IMR-90 (cell line): ENCODE data around the gene SLC27A1. TPM values are rescaled to one million over a fixed set of nuclear protein-coding genes. Genes with fewer than 3 reads are reported as not detected.

Experiments
- ATAC-seq: fragments of 200-7000 bp; cut with Tn5 transposase; 2 replicates; pipeline ENCODE4 v1.9.1; 2020; ENCODE audit warnings: low read depth, mild to moderate bottlenecking, moderate library complexity
- BruUV-seq: library from RNA; stranded (reverse); fragments of 400-500 nt; replicated peaks from 2 replicates; lab custom pipeline; 2021; lab: Mats Ljungman, UMichigan
- CTCF ChIA-PET: fragments of 300-600 bp; formaldehyde crosslinking; extraction: SDS; loops from one replicate; lab custom pipeline; 2021; ENCODE audit warnings: antibody characterized with exemption; lab: Yijun Ruan, JAX
- POLR2A ChIA-PET: fragments of 300-600 bp; sonication (Branson Sonifier 250); formaldehyde crosslinking; loops from one replicate; lab custom pipeline; 2022; ENCODE audit warnings: antibody characterized with exemption; ENCODE audit not compliant: unreplicated experiment; lab: Charles Lee
- DNase-seq: peaks from one replicate; pipeline ENCODE4 v3.0.0; 2013
- H2AFZ ChIP-seq: replicated peaks from 2 replicates; pipeline ENCODE3; 2013; ENCODE audit warnings: low read length, mild to moderate bottlenecking; ENCODE audit not compliant: poor library complexity
- H2AK5ac ChIP-seq: 2 replicates; pipeline ENCODE4 v1.6.1; 2013; ENCODE audit warnings: low read depth, low read length, inconsistent platforms
- H2AK9ac ChIP-seq: replicated peaks from 2 replicates; pipeline ENCODE3; 2013; ENCODE audit warnings: mild to moderate bottlenecking, low read depth, low read length, moderate library complexity; ENCODE audit not compliant: poor library complexity
- H2BK120ac ChIP-seq: 2 replicates; pipeline ENCODE4 v1.6.1; 2013; ENCODE audit warnings: low read depth, low read length, inconsistent platforms
- H2BK15ac ChIP-seq: 3 replicates; pipeline ENCODE4 v1.6.1; 2013; ENCODE audit warnings: low read depth, low read length, inconsistent platforms
- H2BK20ac ChIP-seq: 2 replicates; pipeline ENCODE4 v1.6.1; 2013; ENCODE audit warnings: low read depth, mild to moderate bottlenecking, inconsistent platforms, low read length, moderate library complexity
- H2BK5ac ChIP-seq: 2 replicates; pipeline ENCODE4 v1.6.1; 2013; ENCODE audit warnings: mild to moderate bottlenecking, low read depth, low read length, inconsistent platforms; ENCODE audit not compliant: poor library complexity, severe bottlenecking
- H3K14ac ChIP-seq: replicated peaks from 2 replicates; pipeline ENCODE4 v1.6.1; 2013; ENCODE audit warnings: low read depth, low read length, inconsistent platforms
- H3K18ac ChIP-seq: 2 replicates; pipeline ENCODE4 v1.6.1; 2013; ENCODE audit warnings: low read depth, low read length, control low read depth
- H3K23ac ChIP-seq: 2 replicates; pipeline ENCODE4 v1.6.1; 2013; ENCODE audit warnings: low read depth, low read length, inconsistent platforms
- H3K27ac ChIP-seq: 2 replicates; pipeline ENCODE4 v1.5.1; 2013; ENCODE audit warnings: mild to moderate bottlenecking, control low read depth, low read length; ENCODE audit not compliant: insufficient read depth
- H3K27me3 ChIP-seq: 2 replicates; pipeline ENCODE4 v1.6.1; 2013; ENCODE audit warnings: low read length; ENCODE audit not compliant: control insufficient read depth, insufficient read depth
- H3K36me3 ChIP-seq: 2 replicates; pipeline ENCODE4 v1.6.1; 2013; ENCODE audit warnings: low read length, mixed read lengths; ENCODE audit not compliant: control insufficient read depth, insufficient read depth
- H3K4ac ChIP-seq: 2 replicates; pipeline ENCODE4 v1.6.1; 2013; ENCODE audit warnings: low read depth, low read length, inconsistent platforms
- H3K4me1 ChIP-seq: 2 replicates; pipeline ENCODE4 v1.6.1; 2013; ENCODE audit warnings: low read length, mixed read lengths; ENCODE audit not compliant: control insufficient read depth, insufficient read depth
- H3K4me2 ChIP-seq: 2 replicates; pipeline ENCODE4 v1.6.1; 2013; ENCODE audit warnings: low read depth, mild to moderate bottlenecking, control low read depth, low read length, moderate library complexity
- H3K4me3 ChIP-seq: 2 replicates; pipeline ENCODE4 v1.5.1; 2013; ENCODE audit warnings: low read depth, mild to moderate bottlenecking, control low read depth, low read length, moderate library complexity; ENCODE audit not compliant: insufficient read depth
- H3K56ac ChIP-seq: 2 replicates; pipeline ENCODE4 v1.6.1; 2013; ENCODE audit warnings: low read length, inconsistent platforms; ENCODE audit not compliant: insufficient read depth; ENCODE audit errors: extremely low read depth
- H3K79me1 ChIP-seq, 2 experiments: 2 replicates each; pipeline ENCODE4 v1.6.1; 2013; ENCODE audit warnings: low read length in 2 of 2, inconsistent platforms in 1 of 2, low read depth in 1 of 2
- H3K9ac ChIP-seq: 2 replicates; pipeline ENCODE4 v1.6.1; 2013; ENCODE audit warnings: low read depth, low read length, control low read depth
- H3K9me1 ChIP-seq: 2 replicates; pipeline ENCODE4 v1.6.1; 2013; ENCODE audit warnings: low read length, inconsistent platforms; ENCODE audit not compliant: insufficient read depth
- H3K9me3 ChIP-seq: 2 replicates; pipeline ENCODE4 v1.6.1; 2013; ENCODE audit warnings: low read length; ENCODE audit not compliant: control insufficient read depth, insufficient read depth
- H4K20me1 ChIP-seq: 2 replicates; pipeline ENCODE4 v1.6.1; 2013; ENCODE audit warnings: low read length, inconsistent platforms; ENCODE audit not compliant: insufficient read depth
- H4K5ac ChIP-seq: 2 replicates; pipeline ENCODE4 v1.6.1; 2013; ENCODE audit warnings: mild to moderate bottlenecking, low read depth, low read length, control low read depth
- H4K8ac ChIP-seq, 2 experiments: 2 replicates each; pipeline ENCODE4 v1.6.1; 2013; ENCODE audit warnings: low read depth in 2 of 2, low read length in 2 of 2, control low read depth in 1 of 2, inconsistent platforms in 1 of 2
- H4K91ac ChIP-seq: 2 replicates; pipeline ENCODE4 v1.6.1; 2013; ENCODE audit warnings: low read depth, low read length, inconsistent platforms; ENCODE audit not compliant: insufficient read depth
- BHLHE40 ChIP-seq: fragments of 150-350 bp; IDR thresholded peaks from 2 replicates; pipeline ENCODE4 v1.6.1; 2016; ENCODE audit warnings: mild to moderate bottlenecking, low read depth, low read length
- CEBPB ChIP-seq: IDR thresholded peaks from 2 replicates; pipeline ENCODE4 v1.6.1; 2012; ENCODE audit warnings: low read depth, low read length, improper control_type of control experiment
- CHD1 ChIP-seq: IDR thresholded peaks from 2 replicates; pipeline ENCODE4 v1.6.1; 2012; ENCODE audit warnings: low read depth, low read length, improper control_type of control experiment
- FOS ChIP-seq: fragments of 150-350 bp; IDR thresholded peaks from 2 replicates; pipeline ENCODE4 v1.6.1; 2016; ENCODE audit warnings: low read depth, low read length
- MAFK ChIP-seq: IDR thresholded peaks from 2 replicates; pipeline ENCODE4 v1.6.1; 2012; ENCODE audit warnings: low read depth, low read length, improper control_type of control experiment
- MAZ ChIP-seq: IDR thresholded peaks from 2 replicates; pipeline ENCODE4 v1.6.1; 2012; ENCODE audit warnings: low read depth, mild to moderate bottlenecking, low read length, improper control_type of control experiment, moderate library complexity, borderline replicate concordance
- MXI1 ChIP-seq: IDR thresholded peaks from 2 replicates; pipeline ENCODE4 v1.6.1; 2012; ENCODE audit warnings: low read depth, mild to moderate bottlenecking, low read length, moderate library complexity, borderline replicate concordance
- NFE2L2 ChIP-seq: fragments of 150-350 bp; IDR thresholded peaks from 2 replicates; pipeline ENCODE4 v1.6.1; 2016; ENCODE audit warnings: low read depth, mild to moderate bottlenecking, low read length
- POLR2A ChIP-seq: IDR thresholded peaks from 2 replicates; pipeline ENCODE4 v1.6.1; 2012; ENCODE audit warnings: mild to moderate bottlenecking, low read depth, low read length
- RAD21 ChIP-seq: IDR thresholded peaks from 2 replicates; pipeline ENCODE4 v1.6.1; 2012; ENCODE audit warnings: low read length, improper control_type of control experiment
- RCOR1 ChIP-seq: IDR thresholded peaks from 2 replicates; pipeline ENCODE4 v1.6.1; 2012; ENCODE audit warnings: mild to moderate bottlenecking, low read length, improper control_type of control experiment; ENCODE audit not compliant: insufficient replicate concordance
- RFX5 ChIP-seq: IDR thresholded peaks from 2 replicates; pipeline ENCODE4 v1.8.0; 2012; ENCODE audit warnings: low read depth, mild to moderate bottlenecking, low read length, moderate library complexity
- SMC3 ChIP-seq: fragments of 150-350 bp; IDR thresholded peaks from 2 replicates; pipeline ENCODE4 v1.6.1; 2016; ENCODE audit warnings: low read depth, mild to moderate bottlenecking, antibody characterized with exemption, low read length, moderate library complexity
- WGBS, 2 experiments: methylation state at CpG; one replicate each; pipeline versions ENCODE4 v1.1.5 to v1.1.7; 2013; ENCODE audit warnings: missing lambda C conversion rate in 2 of 2; ENCODE audit not compliant: insufficient read length in 1 of 2; ENCODE audit errors: extremely low coverage in 2 of 2; 5-methylcytosine and 5-hydroxymethylcytosine counted together
- dilution Hi-C: fragments of 300-500 bp; cut with HindIII; formaldehyde crosslinking; loops from one replicate; pipeline ENCODE4 v1.14.3; 2018; ENCODE audit warnings: low sequenced_read_pairs; ENCODE audit not compliant: unreplicated experiment
- in situ Hi-C: fragments of 300-500 bp; cut with MboI; formaldehyde crosslinking; loops from 3 replicates; pipeline ENCODE4 v1.14.3; 2019; ENCODE audit warnings: low sequenced_read_pairs, inconsistent platforms, mixed read lengths
- intact Hi-C: fragments of 100-400 bp; cut with micrococcal nuclease; formaldehyde crosslinking; loops from 2 replicates; pipeline ENCODE4 v1.10.0; 2022
- polyA plus RNA-seq, 3 experiments: library from polyadenylated mRNA; depleted of rRNA; stranded (reverse); fragments of >200 nt; gene quantifications; 2 replicates each; pipeline ENCODE4 v1.2.3, GENCODE V29; 2012; ENCODE audit warnings: low replicate concordance in 1 of 3
- total RNA-seq: library from RNA; depleted of rRNA; stranded (reverse); fragments of >200 nt; gene quantifications from 2 replicates; pipeline ENCODE4 v1.2.3, GENCODE V29; 2012
- TF ChIP-seq, protein P1 (sequence below): conservative IDR thresholded peaks from 2 replicates; pipeline ENCODE4 v1.5.1; 2012; ENCODE audit warnings: mild to moderate bottlenecking, low read depth, low read length, improper control_type of control experiment
- TF ChIP-seq, protein P2 (sequence below): fragments of 150-350 bp; IDR thresholded peaks from 2 replicates; pipeline ENCODE4 v1.6.1; 2016; ENCODE audit warnings: low read depth, mild to moderate bottlenecking, low read length, moderate library complexity, borderline replicate concordance
- TF ChIP-seq, protein P3 (sequence below): fragments of 150-350 bp; IDR thresholded peaks from 2 replicates; pipeline ENCODE4 v1.6.1; 2017; ENCODE audit warnings: mild to moderate bottlenecking, antibody characterized with exemption, low read length, low read depth

The SLC27A1 gene
- total and polyA plus RNA-seq, 2 of the 4 experiments (the other 2 are of a cell fraction): 4.8 to 12.9 TPM

DNA sequence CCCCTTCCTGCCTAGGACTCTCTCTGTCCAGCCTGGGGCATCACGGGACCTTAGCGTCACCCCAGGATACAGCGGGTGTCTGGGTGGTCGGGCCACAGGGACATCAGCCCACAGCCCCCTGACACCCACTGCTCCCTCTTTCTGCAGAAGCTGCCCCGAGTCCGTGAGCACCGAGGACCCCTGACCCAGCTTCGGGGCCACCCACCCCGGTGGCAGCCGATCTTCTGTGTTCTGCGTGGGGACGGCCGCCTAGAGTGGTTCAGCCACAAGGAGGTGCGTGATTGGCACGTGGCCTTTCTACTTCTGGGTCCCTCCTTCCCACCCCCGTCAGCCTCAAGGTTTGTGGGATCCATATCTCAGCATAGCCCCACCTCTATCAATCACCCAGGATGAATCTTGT lies 61.8 kb downstream of the SLC27A1 start:
- dilution Hi-C loops (no loop called here), in situ Hi-C loops (no loop called here), intact Hi-C loops (no loop called here)
- ATAC-seq (no peak), DNase-seq (no peak)
- Histone ChIP-seq H3K9me3 (peaks cover 12% of the 10 kb centered on the region), H3K56ac (no peak overlapping the region), H2AFZ (no peak overlapping the region), H3K79me1 (no peaks in the 10 kb centered on the region), H2BK120ac (no peak overlapping the region), H2BK15ac (no peak overlapping the region), H3K9me1 (peaks cover 3% of the 10 kb centered on the region; the same call in 1 of the 2 replicates), H3K27ac (no peak overlapping the region), H3K4me3 (no peak overlapping the region), H3K9ac (no peak overlapping the region), H3K4me2 (no peak overlapping the region), H2BK20ac (no peak overlapping the region), H3K4ac (no peak overlapping the region), H3K36me3 (no peaks in the 10 kb centered on the region), H4K20me1 (no peaks in the 10 kb centered on the region), H3K27me3 (peaks cover 7% of the 10 kb centered on the region; the same call in 1 of the 2 replicates), H2AK5ac (no peak overlapping the region; the same call in 1 of the 2 replicates), H2AK9ac (no peak overlapping the region), H4K5ac (no peak overlapping the region), H3K14ac (no peak overlapping the region), H3K18ac (no peak overlapping the region), H4K91ac (no peak overlapping the region), H3K4me1 (peaks cover 2% of the 10 kb centered on the region; the same call in 1 of the 2 replicates), H4K8ac (no peak overlapping the region), H3K23ac (no peak overlapping the region), H2BK5ac (no peak overlapping the region)
- BruUV-seq: no TSS peak
- TF ChIP-seq SMC3 (no peak), BHLHE40 (no peak), NFE2L2 (no peak), RAD21 (no peak), MXI1 (no peak), POLR2A (no peak), CEBPB (no peak), RCOR1 (no peak), CHD1 (no peak), FOS (no peak), MAFK (no peak), RFX5 (no peak), MAZ (no peak)
- TF ChIP-seq, protein P1, sequence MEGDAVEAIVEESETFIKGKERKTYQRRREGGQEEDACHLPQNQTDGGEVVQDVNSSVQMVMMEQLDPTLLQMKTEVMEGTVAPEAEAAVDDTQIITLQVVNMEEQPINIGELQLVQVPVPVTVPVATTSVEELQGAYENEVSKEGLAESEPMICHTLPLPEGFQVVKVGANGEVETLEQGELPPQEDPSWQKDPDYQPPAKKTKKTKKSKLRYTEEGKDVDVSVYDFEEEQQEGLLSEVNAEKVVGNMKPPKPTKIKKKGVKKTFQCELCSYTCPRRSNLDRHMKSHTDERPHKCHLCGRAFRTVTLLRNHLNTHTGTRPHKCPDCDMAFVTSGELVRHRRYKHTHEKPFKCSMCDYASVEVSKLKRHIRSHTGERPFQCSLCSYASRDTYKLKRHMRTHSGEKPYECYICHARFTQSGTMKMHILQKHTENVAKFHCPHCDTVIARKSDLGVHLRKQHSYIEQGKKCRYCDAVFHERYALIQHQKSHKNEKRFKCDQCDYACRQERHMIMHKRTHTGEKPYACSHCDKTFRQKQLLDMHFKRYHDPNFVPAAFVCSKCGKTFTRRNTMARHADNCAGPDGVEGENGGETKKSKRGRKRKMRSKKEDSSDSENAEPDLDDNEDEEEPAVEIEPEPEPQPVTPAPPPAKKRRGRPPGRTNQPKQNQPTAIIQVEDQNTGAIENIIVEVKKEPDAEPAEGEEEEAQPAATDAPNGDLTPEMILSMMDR: no peak
- TF ChIP-seq, protein P2, sequence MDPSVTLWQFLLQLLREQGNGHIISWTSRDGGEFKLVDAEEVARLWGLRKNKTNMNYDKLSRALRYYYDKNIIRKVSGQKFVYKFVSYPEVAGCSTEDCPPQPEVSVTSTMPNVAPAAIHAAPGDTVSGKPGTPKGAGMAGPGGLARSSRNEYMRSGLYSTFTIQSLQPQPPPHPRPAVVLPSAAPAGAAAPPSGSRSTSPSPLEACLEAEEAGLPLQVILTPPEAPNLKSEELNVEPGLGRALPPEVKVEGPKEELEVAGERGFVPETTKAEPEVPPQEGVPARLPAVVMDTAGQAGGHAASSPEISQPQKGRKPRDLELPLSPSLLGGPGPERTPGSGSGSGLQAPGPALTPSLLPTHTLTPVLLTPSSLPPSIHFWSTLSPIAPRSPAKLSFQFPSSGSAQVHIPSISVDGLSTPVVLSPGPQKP: no peak
- TF ChIP-seq, protein P3, sequence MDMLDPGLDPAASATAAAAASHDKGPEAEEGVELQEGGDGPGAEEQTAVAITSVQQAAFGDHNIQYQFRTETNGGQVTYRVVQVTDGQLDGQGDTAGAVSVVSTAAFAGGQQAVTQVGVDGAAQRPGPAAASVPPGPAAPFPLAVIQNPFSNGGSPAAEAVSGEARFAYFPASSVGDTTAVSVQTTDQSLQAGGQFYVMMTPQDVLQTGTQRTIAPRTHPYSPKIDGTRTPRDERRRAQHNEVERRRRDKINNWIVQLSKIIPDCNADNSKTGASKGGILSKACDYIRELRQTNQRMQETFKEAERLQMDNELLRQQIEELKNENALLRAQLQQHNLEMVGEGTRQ: no peak
- POLR2A ChIA-PET: no interaction called here
- 71% methylated on average over 1 of the region's 16 CpGs; no CpG with 5 or more reads in 1 of the 2 experiments for WGBS, 2 experiments
- CTCF ChIA-PET: no interaction called here
